ENCODE results near the gene TMEM207.

GRCh38 chr3:190496859-190497258, 47.2 kb upstream of the TMEM207 start:
- TF ChIP-seq E2F1 (CRISPR knock-in tag; IDR thresholded peaks at IDR 0.05) (no peak), ZNF235 (CRISPR knock-in tag; IDR thresholded peaks at IDR 0.05; ENCODE audit: borderline replicate concordance) (no peak), ETS1 (CRISPR knock-in tag; IDR thresholded peaks at IDR 0.05) (no peak), ZNF776 (CRISPR knock-in tag; IDR thresholded peaks at IDR 0.05) (no peak), ZNF253 (CRISPR knock-in tag; IDR thresholded peaks at IDR 0.05; ENCODE audit: borderline replicate concordance) (no peak), AGO1 (IDR thresholded peaks at IDR 0.05; ENCODE audit: low read depth, low read length, poor library complexity, severe bottlenecking) (no peak), NCOR1 (IDR thresholded peaks at IDR 0.05; ENCODE audit: borderline replicate concordance, low read length) (no peak)
